Motor neuron (in vitro differentiated cells): Measurements from ENCODE around the gene FPR2. TPM values are rescaled to one million over a fixed set of nuclear protein-coding genes. Genes with fewer than 3 reads are reported as not detected.

ENCODE experiments used
- total RNA-seq, 8 experiments: library from RNA; unstranded; fragments of 300-600 nt; gene quantifications; 2 replicates each; pipeline versions ENCODE4 v1.2.3 to v1.2.4, GENCODE V29; 2022

Gene FPR2
- total RNA-seq, 8 experiments from 2014 or later, result 0.15 to 0.33 (median 0.21) TPM; not detected in 5

Other genes starting within 250 kb of the FPR2 start
- not detected for gene SIGLEC6, start 229.5 kb upstream of the FPR2 start, total RNA-seq
- gene ZNF175, start 189.9 kb upstream of the FPR2 start, total RNA-seq, result 1 to 10 TPM; 3.0 to 9.5 (median 6.0) TPM
- gene SIGLEC5, start 130.8 kb upstream of the FPR2 start, total RNA-seq, result not detected
- gene SIGLEC14, start 114.4 kb upstream of the FPR2 start, total RNA-seq, result under 1 TPM in 1 of 8 experiments, not detected in 7; 0.24 TPM
- 10 to 100 TPM in 4 of 8 experiments, 1 to 10 TPM in 4; 2.6 to 41.8 (median 9.5) TPM for gene SPACA6, start 67.8 kb upstream of the FPR2 start, total RNA-seq
- 10 to 100 TPM in 1 of 8 experiments, 1 to 10 TPM in 2, under 1 TPM in 3, not detected in 2; 0.22 to 23.8 (median 1.7) TPM for gene HAS1, start 37.2 kb upstream of the FPR2 start, total RNA-seq
- under 1 TPM in 3 of 8 experiments, not detected in 5; 0.36 to 0.97 (median 0.43) TPM for gene FPR1, start 9.3 kb upstream of the FPR2 start, total RNA-seq
- gene FPR3, start 34.0 kb downstream of the FPR2 start, total RNA-seq, result under 1 TPM in 6 of 8 experiments, not detected in 2; 0.05 to 0.64 (median 0.21) TPM
- gene ZNF577, start 126.8 kb downstream of the FPR2 start, total RNA-seq, result 10 to 100 TPM; 13.1 to 32.0 (median 18.7) TPM
- 10 to 100 TPM in 7 of 8 experiments, 1 to 10 TPM in 1; 8.8 to 23.1 (median 17.3) TPM for gene ZNF649, start 143.8 kb downstream of the FPR2 start, total RNA-seq
- gene ZNF613, start 166.3 kb downstream of the FPR2 start, total RNA-seq, result 1 to 10 TPM; 4.2 to 8.5 (median 6.8) TPM
- 10 to 100 TPM in 3 of 8 experiments, 1 to 10 TPM in 5; 2.8 to 18.3 (median 7.2) TPM for gene ZNF350, start 225.7 kb downstream of the FPR2 start, total RNA-seq
- gene ZNF615, start 247.0 kb downstream of the FPR2 start, total RNA-seq, result 10 to 100 TPM in 3 of 8 experiments, 1 to 10 TPM in 5; 5.3 to 13.5 (median 8.0) TPM